HCT116 (cell line): ENCODE data around the gene PFKM. TPM values are rescaled to one million over a fixed set of nuclear protein-coding genes. Genes with fewer than 3 reads are reported as not detected.

Experiments used
- ATAC-seq: fragments of 200-7000 bp; cut with Tn5 transposase; 2 replicates; pipeline ENCODE4 v1.9.1; 2020; ENCODE audit warnings: mild to moderate bottlenecking, moderate library complexity
- BruUV-seq: library from RNA; stranded (reverse); fragments of 400-500 nt; replicated peaks from 2 replicates; lab custom pipeline; 2021; lab: Mats Ljungman, UMichigan
- CTCF ChIA-PET: fragments of 300-600 bp; sonication (Branson Sonifier 250); formaldehyde crosslinking; loops from one replicate; lab custom pipeline; 2021; ENCODE audit warnings: antibody characterized with exemption; lab: Charles Lee
- POLR2A ChIA-PET: fragments of 300-600, 350-600 bp; sonication (Branson Sonifier 250); formaldehyde crosslinking; loops from one replicate; lab custom pipeline; 2021; ENCODE audit warnings: antibody characterized with exemption; lab: Charles Lee
- RAD21 ChIA-PET, 2 experiments: fragments of 300-600 bp; sonication (Branson Sonifier 250); formaldehyde crosslinking; loops; one replicate each; lab custom pipeline; 2023; ENCODE audit warnings: low total read pairs in 2 of 2; ENCODE audit not compliant: uncharacterized antibody in 2 of 2, unreplicated experiment in 2 of 2, low non-redundant PET in 1 of 2; lab: Charles Lee
- DNase-seq: peaks from one replicate; pipeline ENCODE4 v3.0.0-alpha.2; 2010; ENCODE audit warnings: low read depth, low spot score
- H2AFZ ChIP-seq: fragments of 200-600 bp; shearing (Covaris generic), sonication (generic); 2 replicates; pipeline ENCODE4 v1.6.1; 2017; ENCODE audit warnings: low read depth, mixed run types, mixed read lengths, antibody characterized with exemption, low read length; ENCODE audit not compliant: poor library complexity, severe bottlenecking
- H3K27ac ChIP-seq: 2 replicates; pipeline ENCODE4 v1.5.1; 2012; ENCODE audit warnings: low read depth, low read length
- H3K27me3 ChIP-seq: fragments of 200-600 bp; sonication (generic); 2 replicates; pipeline ENCODE4 v1.6.1; 2016; ENCODE audit warnings: mixed run types, low read length, mixed read lengths; ENCODE audit not compliant: insufficient read depth
- H3K36me3 ChIP-seq, 2 experiments: fragments of 200-500 bp in 1 of 2; fragments of 200-600 bp in 1 of 2; sonication (Bioruptor generic) in 1 of 2; sonication (generic) in 1 of 2; 2 replicates each; pipeline versions ENCODE4 v1.5.1 to v1.6.1; 2014 to 2016; ENCODE audit warnings: low read length in 2 of 2, inconsistent platforms in 1 of 2, mixed read lengths in 1 of 2, mixed run types in 1 of 2; ENCODE audit not compliant: insufficient read depth in 2 of 2, control insufficient read depth in 1 of 2
- H3K4me1 ChIP-seq, 2 experiments: fragments of 200-600 bp in 1 of 2; sonication (generic) in 1 of 2; 2 replicates each; pipeline versions ENCODE4 v1.5.1 to v1.6.1; 2012 to 2017; ENCODE audit warnings: low read length in 2 of 2, inconsistent platforms in 1 of 2, mild to moderate bottlenecking in 1 of 2, mixed read lengths in 1 of 2, mixed run types in 1 of 2, moderate library complexity in 1 of 2; ENCODE audit not compliant: insufficient read depth in 2 of 2, control insufficient read depth in 1 of 2
- H3K4me2 ChIP-seq: fragments of 200-600 bp; sonication (generic); 2 replicates; pipeline ENCODE4 v1.6.1; 2017; ENCODE audit warnings: mixed run types, low read length, mixed read lengths
- H3K4me3 ChIP-seq, 2 experiments: fragments of 200-600 bp in 1 of 2; sonication (generic) in 1 of 2; replicated peaks in 1 of 2; 2 replicates each; pipeline ENCODE4 v1.5.1; 2011 to 2016; ENCODE audit warnings: low read length in 2 of 2, control low read depth in 1 of 2, low read depth in 1 of 2, mild to moderate bottlenecking in 1 of 2, mixed read lengths in 1 of 2, mixed run types in 1 of 2
- H3K79me2 ChIP-seq: fragments of 200-600 bp; sonication (generic); 2 replicates; pipeline ENCODE4 v1.6.1; 2017; ENCODE audit warnings: mild to moderate bottlenecking, mixed run types, low read length, moderate library complexity, mixed read lengths; ENCODE audit not compliant: insufficient read depth
- H3K9ac ChIP-seq: fragments of 200-600 bp; sonication (generic); 2 replicates; pipeline ENCODE4 v1.6.1; 2016; ENCODE audit warnings: low read length, mixed read lengths
- H3K9me2 ChIP-seq: fragments of 200-600 bp; sonication (generic), shearing (Covaris generic); 2 replicates; pipeline ENCODE4 v1.6.1; 2017; ENCODE audit warnings: mixed run types, mild to moderate bottlenecking, moderate library complexity; ENCODE audit not compliant: insufficient read depth
- H3K9me3 ChIP-seq, 2 experiments: fragments of 200-500 bp in 1 of 2; fragments of 200-600 bp in 1 of 2; sonication (Bioruptor generic) in 1 of 2; sonication (generic) in 1 of 2; 2 replicates each; pipeline ENCODE4 v1.6.1; 2014 to 2017; ENCODE audit warnings: low read length in 2 of 2, mixed read lengths in 2 of 2, inconsistent platforms in 1 of 2, low read depth in 1 of 2, mild to moderate bottlenecking in 1 of 2, mixed run types in 1 of 2, moderate library complexity in 1 of 2; ENCODE audit not compliant: control insufficient read depth in 1 of 2, insufficient read depth in 1 of 2
- H4K20me1 ChIP-seq: fragments of 200-600 bp; sonication (generic), shearing (Covaris generic); 2 replicates; pipeline ENCODE4 v1.6.1; 2017; ENCODE audit warnings: mixed run types, mild to moderate bottlenecking, moderate library complexity; ENCODE audit not compliant: insufficient read depth
- EZH2phosphoT487 ChIP-seq: fragments of 200-600 bp; IDR thresholded peaks from 2 replicates; pipeline ENCODE4 v1.6.1; 2018; ENCODE audit warnings: antibody characterized with exemption, borderline replicate concordance
- SP1 ChIP-seq: IDR thresholded peaks from 2 replicates; pipeline ENCODE4 v1.6.1; 2012; ENCODE audit warnings: low read depth
- YY1 ChIP-seq: IDR thresholded peaks from 2 replicates; pipeline ENCODE4 v1.6.1; 2011; ENCODE audit warnings: low read length, low read depth, moderate library complexity, mild to moderate bottlenecking; ENCODE audit not compliant: insufficient replicate concordance; ENCODE audit errors: extremely low read depth
- ZBTB33 ChIP-seq: IDR thresholded peaks from 2 replicates; pipeline ENCODE4 v1.6.1; 2011; ENCODE audit warnings: mild to moderate bottlenecking, low read length, moderate library complexity; ENCODE audit not compliant: insufficient replicate concordance; ENCODE audit errors: extremely low read depth
- ZFX ChIP-seq: fragments of 450-650 bp; IDR thresholded peaks from 2 replicates; pipeline ENCODE4 v1.6.1; 2017
- ZNF274 ChIP-seq: fragments of 200-500 bp; sonication (Bioruptor generic); IDR thresholded peaks from 2 replicates; pipeline ENCODE4 v1.6.1; 2014; ENCODE audit warnings: mild to moderate bottlenecking, low read depth, low read length, inconsistent platforms
- intact Hi-C: fragments of 100-400 bp; cut with micrococcal nuclease; formaldehyde crosslinking; loops from 2 replicates; pipeline ENCODE4 v1.10.0; 2022
- total RNA-seq: library from RNA; stranded (reverse); gene quantifications from one replicate; pipeline ENCODE4 v1.2.1, GENCODE V29; 2021; ENCODE audit not compliant: unreplicated experiment
- TF ChIP-seq, protein P1 (sequence below), 3 experiments: fragments of 200-600 bp in 1 of 3; sonication (generic) in 1 of 3; IDR thresholded peaks in 2 of 3; conservative IDR thresholded peaks in 1 of 3; 2 replicates each; pipeline ENCODE4 v1.5.1; 2012 to 2017; ENCODE audit warnings: low read depth in 2 of 3, low read length in 2 of 3, antibody characterized with exemption in 1 of 3, borderline replicate concordance in 1 of 3, control low read depth in 1 of 3, mild to moderate bottlenecking in 1 of 3, mixed read lengths in 1 of 3, mixed run types in 1 of 3, moderate library complexity in 1 of 3; ENCODE audit not compliant: insufficient read depth in 1 of 3

The PFKM gene
- total RNA-seq, 1 experiment from 2014 or later = 144 TPM

DNA sequence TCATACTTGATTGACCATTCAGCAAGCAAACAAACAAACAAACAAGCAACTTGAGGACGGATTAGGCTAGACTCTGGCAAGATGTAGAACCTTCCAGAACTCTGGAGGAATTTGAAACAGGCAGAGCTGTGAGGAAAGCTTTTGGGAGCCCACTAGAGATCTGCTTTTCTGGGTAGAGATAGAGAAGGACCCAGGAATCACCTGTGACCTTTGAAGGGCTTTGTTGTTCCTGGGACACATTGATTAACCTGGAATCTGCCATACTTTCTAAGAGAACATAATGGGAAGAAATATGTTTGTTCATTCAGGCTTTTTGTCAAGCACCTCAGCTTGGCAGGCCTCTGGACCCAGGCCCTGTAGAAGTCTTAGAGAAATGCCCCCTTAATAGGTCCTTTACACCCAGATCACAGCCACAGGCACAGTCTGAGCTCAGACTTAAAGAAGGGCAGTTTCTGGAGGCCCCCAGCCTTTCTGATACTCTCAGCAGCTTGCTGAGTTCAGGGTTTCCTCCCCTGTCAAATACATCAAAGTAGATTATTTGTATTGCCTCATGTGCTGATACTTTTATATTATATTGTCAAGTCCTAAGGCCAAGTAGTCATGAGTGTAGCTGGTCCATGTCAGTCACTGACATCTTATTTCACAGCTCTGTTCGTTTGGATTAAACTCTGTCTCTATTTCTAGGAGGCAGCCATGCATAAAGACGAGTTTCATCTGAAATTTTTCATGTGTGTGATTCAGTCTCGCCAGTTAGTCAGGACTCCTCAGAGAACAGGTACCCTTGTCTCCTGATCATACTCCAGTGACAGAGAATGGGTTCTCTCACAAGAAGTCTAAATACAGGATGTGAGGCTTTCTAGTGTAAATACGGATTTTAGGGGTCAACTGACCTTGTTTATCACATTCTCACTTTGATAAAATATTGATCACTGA, 12.2 kb upstream of the PFKM start:
- H3K4me1 ChIP-seq = peaks cover 14 to 24% of the 10 kb centered on the region in 2 experiments
- peak overlapping the region; percentile 65 for H3K27ac ChIP-seq
- no peaks in the 10 kb centered on the region for H4K20me1 ChIP-seq
- ChIA-PET RAD21 (no interaction called here), POLR2A (no interaction called here), CTCF (no interaction called here)
- H3K36me3 ChIP-seq = no peaks in the 10 kb centered on the region
- peaks cover 39% of the 10 kb centered on the region for H3K79me2 ChIP-seq
- peak overlapping the region; percentile 74 for H2AFZ ChIP-seq
- TF ChIP-seq SP1 (no peak), ZFX (no peak), EZH2phosphoT487 (no peak), ZNF274 (no peak), ZBTB33 (no peak), YY1 (no peak)
- TF ChIP-seq, protein P1, sequence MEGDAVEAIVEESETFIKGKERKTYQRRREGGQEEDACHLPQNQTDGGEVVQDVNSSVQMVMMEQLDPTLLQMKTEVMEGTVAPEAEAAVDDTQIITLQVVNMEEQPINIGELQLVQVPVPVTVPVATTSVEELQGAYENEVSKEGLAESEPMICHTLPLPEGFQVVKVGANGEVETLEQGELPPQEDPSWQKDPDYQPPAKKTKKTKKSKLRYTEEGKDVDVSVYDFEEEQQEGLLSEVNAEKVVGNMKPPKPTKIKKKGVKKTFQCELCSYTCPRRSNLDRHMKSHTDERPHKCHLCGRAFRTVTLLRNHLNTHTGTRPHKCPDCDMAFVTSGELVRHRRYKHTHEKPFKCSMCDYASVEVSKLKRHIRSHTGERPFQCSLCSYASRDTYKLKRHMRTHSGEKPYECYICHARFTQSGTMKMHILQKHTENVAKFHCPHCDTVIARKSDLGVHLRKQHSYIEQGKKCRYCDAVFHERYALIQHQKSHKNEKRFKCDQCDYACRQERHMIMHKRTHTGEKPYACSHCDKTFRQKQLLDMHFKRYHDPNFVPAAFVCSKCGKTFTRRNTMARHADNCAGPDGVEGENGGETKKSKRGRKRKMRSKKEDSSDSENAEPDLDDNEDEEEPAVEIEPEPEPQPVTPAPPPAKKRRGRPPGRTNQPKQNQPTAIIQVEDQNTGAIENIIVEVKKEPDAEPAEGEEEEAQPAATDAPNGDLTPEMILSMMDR (IDR thresholded peaks at IDR 0.05 in 2 of 3, conservative IDR thresholded peaks at IDR 0.05 in 1 of 3; ENCODE audit: borderline replicate concordance in 1 of 3, insufficient read depth in 1 of 3, low read depth in 2 of 3, low read length in 2 of 3) = no peak
- no peaks in the 10 kb centered on the region for H3K27me3 ChIP-seq
- no peaks in the 10 kb centered on the region for H3K9me3 ChIP-seq
- H3K4me2 ChIP-seq = peak overlapping the region; percentile 87
- no peak for ATAC-seq
- no TSS peak for BruUV-seq
- no peak for DNase-seq
- intact Hi-C loops = loop anchor here (5.0 kb wide), 1 partner anchor 50 kb away; the partner anchor contains the start of gene ASB8
- no peaks in the 10 kb centered on the region for H3K9me2 ChIP-seq
- H3K9ac ChIP-seq = peak overlapping the region; percentile 92
- peak overlapping the region; percentile 79 to 86 for H3K4me3 ChIP-seq
